Raji (cell line): ENCODE measurements around the gene CNDP1.

ENCODE experiments used
- POLR2A ChIP-seq: IDR thresholded peaks from 2 replicates; pipeline ENCODE4 v1.6.1; 2011; ENCODE audit warnings: low read depth, low read length, control low read depth; ENCODE audit not compliant: insufficient read depth

CNDP1 gene

DNA sequence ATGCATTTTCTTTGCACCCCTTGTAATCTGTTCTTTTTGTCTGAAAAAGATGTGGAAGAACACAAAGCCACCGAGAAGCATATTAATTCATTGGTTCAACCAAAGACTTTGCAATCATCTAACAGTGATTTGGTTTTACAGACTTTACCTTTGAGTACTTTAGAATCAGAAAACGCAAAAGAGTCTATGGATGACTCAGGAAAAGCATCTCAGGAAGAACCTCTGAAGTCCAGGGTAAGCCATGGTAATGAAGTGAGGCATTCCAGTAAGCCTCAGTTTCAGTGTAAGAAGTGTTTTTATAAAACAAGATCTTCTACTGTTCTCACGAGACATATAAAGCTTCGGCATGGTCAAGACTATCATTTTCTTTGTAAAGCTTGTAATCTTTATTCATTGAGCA is 98.6 kb downstream of the CNDP1 start:
- TF ChIP-seq POLR2A = no peak

DNA sequence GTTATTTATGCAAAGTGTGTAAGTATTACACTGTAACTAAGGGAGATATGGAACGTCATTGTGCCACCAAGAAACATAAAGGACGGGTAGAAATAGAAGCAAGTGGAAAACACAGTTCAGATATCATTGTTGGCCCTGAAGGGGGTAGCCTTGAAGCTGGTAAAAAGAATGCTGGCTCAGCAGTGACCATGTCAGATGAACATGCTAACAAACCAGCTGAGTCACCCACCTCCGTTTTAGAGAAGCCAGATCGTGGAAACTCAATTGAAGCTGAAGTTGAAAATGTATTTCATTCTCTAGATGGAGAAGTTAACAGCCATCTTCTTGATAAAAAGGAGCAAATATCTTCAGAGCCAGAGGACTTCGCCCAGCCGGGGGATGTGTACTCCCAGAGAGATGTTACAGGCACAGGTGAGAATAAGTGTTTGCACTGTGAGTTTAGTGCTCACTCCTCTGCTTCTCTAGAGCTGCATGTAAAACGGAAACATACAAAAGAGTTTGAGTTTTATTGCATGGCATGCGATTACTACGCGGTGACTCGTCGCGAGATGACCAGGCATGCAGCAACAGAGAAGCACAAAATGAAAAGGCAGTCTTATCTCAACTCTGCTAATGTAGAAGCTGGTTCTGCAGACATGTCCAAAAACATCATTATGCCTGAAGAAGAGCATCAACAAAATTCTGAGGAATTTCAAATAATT is 99.5 kb downstream of the CNDP1 start:
- TF ChIP-seq POLR2A = no peak

DNA sequence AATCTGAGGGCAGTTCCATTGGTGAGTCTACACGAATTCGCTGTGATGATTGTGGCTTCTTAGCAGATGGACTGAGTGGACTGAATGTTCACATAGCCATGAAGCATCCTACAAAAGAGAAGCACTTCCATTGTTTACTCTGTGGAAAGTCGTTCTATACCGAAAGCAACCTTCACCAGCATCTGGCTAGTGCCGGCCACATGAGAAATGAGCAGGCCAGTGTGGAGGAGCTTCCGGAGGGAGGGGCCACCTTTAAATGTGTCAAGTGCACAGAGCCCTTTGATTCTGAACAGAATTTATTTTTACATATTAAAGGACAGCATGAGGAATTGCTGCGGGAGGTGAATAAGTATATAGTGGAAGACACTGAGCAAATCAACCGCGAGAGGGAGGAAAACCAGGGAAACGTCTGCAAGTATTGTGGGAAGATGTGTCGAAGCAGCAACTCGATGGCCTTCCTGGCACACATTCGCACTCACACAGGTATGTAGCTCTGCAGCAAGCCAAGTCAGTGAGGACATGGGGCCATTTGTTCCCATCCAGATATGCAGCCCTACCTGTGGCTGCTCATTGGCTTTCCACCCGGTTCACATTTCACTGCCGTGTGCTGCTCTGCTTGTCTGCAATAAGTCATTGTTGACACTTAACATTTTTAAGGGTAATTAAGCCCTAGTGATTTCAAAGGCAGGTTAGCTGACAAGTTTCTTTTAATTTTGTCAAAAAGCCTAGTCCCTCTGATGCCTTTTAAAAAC is 101.1 kb downstream of the CNDP1 start:
- TF ChIP-seq POLR2A = no peak
